Progenitor cell of endocrine pancreas (in vitro differentiated cells): ENCODE results near the gene MAPK12. TPM values are rescaled to one million over a fixed set of nuclear protein-coding genes. Genes with fewer than 3 reads are reported as not detected.

ENCODE experiments used
- DNase-seq: peaks from one replicate; pipeline ENCODE4 v3.0.0; 2021; ENCODE audit warnings: low spot score; ENCODE audit not compliant: unreplicated experiment
- H3K27ac Mint-ChIP-seq: 2 replicates; pipeline ENCODE4 v1.8.0; 2021; ENCODE audit warnings: mild to moderate bottlenecking, moderate library complexity, mixed read lengths
- H3K27me3 Mint-ChIP-seq: 2 replicates; pipeline ENCODE4 v1.8.0; 2021; ENCODE audit warnings: mixed read lengths
- H3K36me3 Mint-ChIP-seq: 2 replicates; pipeline ENCODE4 v1.8.0; 2022; ENCODE audit warnings: mixed read lengths; ENCODE audit not compliant: insufficient read depth
- H3K4me1 Mint-ChIP-seq: 2 replicates; pipeline ENCODE4 v1.8.0; 2021; ENCODE audit warnings: low read depth, mixed read lengths
- H3K4me3 Mint-ChIP-seq: 2 replicates; pipeline ENCODE4 v1.8.0; 2021; ENCODE audit warnings: low read depth, mild to moderate bottlenecking, moderate library complexity, mixed read lengths
- H3K9me3 Mint-ChIP-seq: 2 replicates; pipeline ENCODE4 v1.8.0; 2021; ENCODE audit warnings: low read depth, mixed read lengths
- total RNA-seq: library from RNA; stranded (reverse); gene quantifications from 2 replicates; pipeline ENCODE4 v1.2.1, GENCODE V29; 2021
- TF ChIP-seq, protein P1 (sequence below): fragments of 200-600 bp; sonication (generic); IDR thresholded peaks from one replicate; pipeline ENCODE4 v1.5.0; 2021; ENCODE audit warnings: antibody characterized with exemption, mild to moderate bottlenecking; ENCODE audit not compliant: unreplicated experiment

MAPK12 gene
- total RNA-seq, 1 donor from 2014 or later = 53.7 TPM

DNA sequence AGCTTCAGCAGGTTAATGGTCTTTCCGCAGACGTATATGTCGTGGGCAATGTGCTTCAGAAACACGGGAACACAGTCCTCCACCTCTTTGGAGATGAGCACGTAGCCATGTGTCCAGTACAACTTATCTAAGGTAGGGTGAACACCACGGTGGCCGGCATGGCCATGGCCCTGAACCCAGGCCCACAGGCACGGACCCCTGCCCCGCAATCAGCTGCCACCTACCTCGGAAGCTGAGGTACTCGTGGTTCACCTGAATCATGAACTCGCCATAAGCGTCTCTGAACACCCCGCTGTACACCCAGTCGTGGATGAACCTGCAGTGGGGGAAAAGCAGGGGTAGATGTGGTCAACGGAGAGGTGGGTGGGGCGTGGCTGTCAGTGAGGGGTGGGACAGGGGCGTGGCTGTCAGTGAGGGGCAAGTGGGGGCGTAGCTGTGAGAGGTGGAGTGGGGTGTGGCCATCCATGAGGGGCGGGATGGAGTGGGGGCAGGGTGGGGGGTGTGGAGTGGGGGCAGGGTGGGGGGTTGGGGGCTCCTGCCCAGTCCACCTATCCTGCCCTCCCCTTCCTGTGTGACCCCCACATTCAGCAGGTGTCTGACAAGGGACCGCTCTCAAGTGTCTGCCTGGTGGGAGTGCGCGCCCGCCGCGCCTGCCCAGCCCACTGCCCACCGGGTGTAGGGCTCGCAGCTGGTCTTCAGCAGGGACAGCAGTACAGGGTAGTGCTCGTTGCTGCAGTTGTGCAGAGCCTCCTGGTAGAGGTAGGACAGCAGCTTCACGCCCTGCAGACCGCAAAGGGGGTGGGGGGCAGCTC lies 35.2 kb downstream of the MAPK12 start:
- no peak for DNase-seq
- Mint-ChIP-seq H3K4me1 (no peaks in the 10 kb centered on the region), H3K27me3 (no peaks in the 10 kb centered on the region), H3K4me3 (no peak overlapping the region), H3K36me3 (peaks cover 7% of the 10 kb centered on the region), H3K27ac (no peak overlapping the region), H3K9me3 (no peaks in the 10 kb centered on the region)
- TF ChIP-seq, protein P1, sequence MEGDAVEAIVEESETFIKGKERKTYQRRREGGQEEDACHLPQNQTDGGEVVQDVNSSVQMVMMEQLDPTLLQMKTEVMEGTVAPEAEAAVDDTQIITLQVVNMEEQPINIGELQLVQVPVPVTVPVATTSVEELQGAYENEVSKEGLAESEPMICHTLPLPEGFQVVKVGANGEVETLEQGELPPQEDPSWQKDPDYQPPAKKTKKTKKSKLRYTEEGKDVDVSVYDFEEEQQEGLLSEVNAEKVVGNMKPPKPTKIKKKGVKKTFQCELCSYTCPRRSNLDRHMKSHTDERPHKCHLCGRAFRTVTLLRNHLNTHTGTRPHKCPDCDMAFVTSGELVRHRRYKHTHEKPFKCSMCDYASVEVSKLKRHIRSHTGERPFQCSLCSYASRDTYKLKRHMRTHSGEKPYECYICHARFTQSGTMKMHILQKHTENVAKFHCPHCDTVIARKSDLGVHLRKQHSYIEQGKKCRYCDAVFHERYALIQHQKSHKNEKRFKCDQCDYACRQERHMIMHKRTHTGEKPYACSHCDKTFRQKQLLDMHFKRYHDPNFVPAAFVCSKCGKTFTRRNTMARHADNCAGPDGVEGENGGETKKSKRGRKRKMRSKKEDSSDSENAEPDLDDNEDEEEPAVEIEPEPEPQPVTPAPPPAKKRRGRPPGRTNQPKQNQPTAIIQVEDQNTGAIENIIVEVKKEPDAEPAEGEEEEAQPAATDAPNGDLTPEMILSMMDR = no peak

DNA sequence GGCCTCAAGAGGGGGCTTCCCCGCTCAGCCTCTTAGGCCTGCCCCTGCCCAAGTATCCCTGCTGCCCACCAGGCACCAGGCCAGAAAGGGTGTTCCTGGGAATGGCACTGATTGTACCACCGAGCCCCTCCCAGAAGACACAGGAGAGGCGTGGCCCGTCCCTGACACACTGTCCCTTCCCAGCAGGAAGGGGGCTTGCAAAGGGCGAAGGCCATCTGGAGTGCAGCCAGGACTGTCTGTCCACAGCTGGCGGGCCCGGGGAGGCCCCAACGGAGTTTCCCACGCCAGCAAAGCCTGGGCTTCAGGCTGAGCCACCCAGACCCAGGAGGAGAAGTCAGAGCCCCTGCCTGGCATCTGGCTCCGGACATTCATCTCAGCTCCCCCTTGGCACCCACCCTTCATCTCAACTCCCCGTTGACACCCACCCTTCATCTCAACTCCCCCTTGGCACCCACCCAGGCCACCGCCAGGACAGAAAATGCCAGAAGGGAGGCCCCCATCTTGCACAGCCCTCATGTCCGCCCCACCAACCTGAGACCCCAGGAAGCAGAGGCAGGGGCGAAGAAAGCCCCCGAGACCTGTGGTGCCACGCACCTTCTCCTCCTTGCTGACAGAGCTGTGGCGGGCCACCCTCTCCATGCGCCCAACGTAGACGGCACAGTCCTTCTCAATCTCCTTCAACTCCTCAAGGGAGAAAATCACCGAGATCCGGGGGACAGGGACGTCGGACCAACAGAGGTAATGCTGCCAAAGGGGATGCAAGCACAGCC lies 36.1 kb downstream of the MAPK12 start:
- no peaks in the 10 kb centered on the region for H3K4me1 Mint-ChIP-seq
- H3K4me3 Mint-ChIP-seq = no peak overlapping the region
- no peak overlapping the region for H3K27ac Mint-ChIP-seq
- no peaks in the 10 kb centered on the region for H3K27me3 Mint-ChIP-seq
- H3K9me3 Mint-ChIP-seq = no peaks in the 10 kb centered on the region
- DNase-seq = no peak
- TF ChIP-seq, protein P1 = no peak
- peaks cover 8% of the 10 kb centered on the region for H3K36me3 Mint-ChIP-seq

DNA sequence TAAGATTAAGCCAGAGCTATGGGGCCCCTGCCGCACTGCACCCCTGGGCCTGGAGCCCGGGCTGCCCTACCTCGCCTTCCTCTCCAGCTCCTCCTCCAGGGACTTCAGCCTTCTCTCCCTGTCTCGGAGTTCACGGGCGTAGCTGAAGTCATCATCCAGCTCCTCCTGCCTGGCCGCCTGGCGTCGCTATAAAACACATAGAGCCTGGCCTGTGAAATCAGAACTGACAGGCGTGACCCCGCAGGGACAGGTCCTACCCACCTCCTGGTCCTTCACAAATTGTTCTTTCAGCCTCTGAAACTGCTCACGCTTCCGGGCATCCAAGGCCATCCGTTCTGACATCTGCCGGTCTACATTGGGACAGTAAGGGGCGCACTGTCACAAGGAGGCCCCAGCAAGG lies 37.4 kb downstream of the MAPK12 start:
- no peak for DNase-seq
- peaks cover 4% of the 10 kb centered on the region for H3K36me3 Mint-ChIP-seq
- H3K4me3 Mint-ChIP-seq = no peak overlapping the region

DNA sequence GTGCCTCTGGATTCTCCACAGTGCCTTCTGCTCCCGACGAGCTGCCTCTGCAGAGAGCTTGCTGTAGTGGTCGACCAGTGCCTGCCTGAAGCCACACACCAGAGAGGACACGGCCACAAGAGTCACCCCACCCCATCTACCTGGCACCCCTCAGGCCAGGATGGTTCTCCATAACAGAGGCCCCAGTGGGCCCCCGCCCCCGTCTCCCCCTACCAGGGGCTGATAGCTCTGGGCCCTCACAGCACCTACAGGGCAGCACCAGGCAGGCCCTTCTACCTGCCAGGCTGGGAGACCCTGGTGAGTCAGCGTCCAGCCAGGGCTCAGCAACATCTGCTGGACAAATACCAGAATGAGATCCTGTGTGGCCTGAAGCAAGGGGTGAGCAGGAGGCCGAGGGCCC lies 39.0 kb downstream of the MAPK12 start:
- TF ChIP-seq, protein P1 = no peak
- no peak overlapping the region for H3K27ac Mint-ChIP-seq
- H3K4me1 Mint-ChIP-seq = no peaks in the 10 kb centered on the region

More for the DNA sequence above, 37.4 kb downstream of the MAPK12 start:
- TF ChIP-seq, protein P1 = no peak
- Mint-ChIP-seq H3K4me1 (no peaks in the 10 kb centered on the region), H3K27me3 (no peaks in the 10 kb centered on the region), H3K27ac (no peak overlapping the region), H3K9me3 (no peaks in the 10 kb centered on the region)

DNA sequence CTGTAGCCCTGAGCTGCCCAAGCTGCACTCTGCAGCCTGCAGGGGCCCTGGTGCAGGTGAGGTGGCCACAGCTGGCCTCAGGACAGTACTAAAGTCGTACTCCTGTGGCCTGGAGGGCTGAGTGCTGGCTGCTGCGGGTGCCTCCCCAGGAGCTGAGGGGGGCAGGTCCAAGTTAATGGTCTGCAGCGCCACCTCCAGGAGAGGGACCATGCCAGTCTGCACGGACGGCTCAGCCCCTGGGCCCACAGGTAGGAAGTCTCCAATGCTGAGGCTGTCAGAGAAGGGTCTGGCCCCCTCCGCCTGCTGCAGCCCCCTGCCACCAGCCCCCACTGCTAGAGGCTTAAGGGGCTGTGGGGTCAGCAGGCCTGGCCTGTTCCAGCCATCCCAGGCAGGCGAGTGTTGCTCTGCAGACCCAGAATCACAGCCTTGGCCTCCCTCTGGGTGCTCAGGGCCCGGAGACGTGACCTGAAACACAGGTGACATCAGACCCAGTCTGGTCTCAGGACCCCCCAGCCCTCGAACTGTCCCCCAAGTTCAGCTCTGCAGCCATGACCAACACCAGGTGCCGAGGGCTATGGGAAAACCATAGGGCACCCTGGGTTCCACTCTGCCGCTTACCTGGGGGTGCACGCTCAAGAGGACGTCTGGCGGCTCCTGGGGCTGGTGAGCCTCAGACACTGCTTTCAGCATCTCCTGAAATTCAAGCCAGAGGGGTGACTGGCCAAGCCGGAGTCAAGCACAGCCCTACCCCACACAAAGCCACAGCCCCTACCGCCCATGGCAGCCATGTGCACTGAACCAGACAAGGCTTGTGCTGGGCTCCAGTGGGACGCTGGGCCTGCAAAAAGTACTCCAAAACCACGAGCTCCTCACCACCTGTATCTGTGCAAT lies 39.8 kb downstream of the MAPK12 start:
- Mint-ChIP-seq H3K27me3 (no peaks in the 10 kb centered on the region), H3K36me3 (peaks cover 4% of the 10 kb centered on the region), H3K4me1 (no peaks in the 10 kb centered on the region), H3K4me3 (no peak overlapping the region), H3K27ac (no peak overlapping the region), H3K9me3 (no peaks in the 10 kb centered on the region)
- TF ChIP-seq, protein P1 = no peak
- no peak for DNase-seq

More for the DNA sequence above, 39.0 kb downstream of the MAPK12 start:
- DNase-seq = no peak
- H3K9me3 Mint-ChIP-seq = no peaks in the 10 kb centered on the region
- H3K27me3 Mint-ChIP-seq = no peaks in the 10 kb centered on the region
- peaks cover 4% of the 10 kb centered on the region for H3K36me3 Mint-ChIP-seq
- H3K4me3 Mint-ChIP-seq = no peak overlapping the region
